ENCODE results near the gene NTNG2. TPM values are rescaled to one million over a fixed set of nuclear protein-coding genes. Genes with fewer than 3 reads are reported as not detected.

NTNG2 gene
- total and polyA plus RNA-seq, 8 donors: under 0.01 to 8.1 (median 0.31) TPM; not detected in 1

DNA sequence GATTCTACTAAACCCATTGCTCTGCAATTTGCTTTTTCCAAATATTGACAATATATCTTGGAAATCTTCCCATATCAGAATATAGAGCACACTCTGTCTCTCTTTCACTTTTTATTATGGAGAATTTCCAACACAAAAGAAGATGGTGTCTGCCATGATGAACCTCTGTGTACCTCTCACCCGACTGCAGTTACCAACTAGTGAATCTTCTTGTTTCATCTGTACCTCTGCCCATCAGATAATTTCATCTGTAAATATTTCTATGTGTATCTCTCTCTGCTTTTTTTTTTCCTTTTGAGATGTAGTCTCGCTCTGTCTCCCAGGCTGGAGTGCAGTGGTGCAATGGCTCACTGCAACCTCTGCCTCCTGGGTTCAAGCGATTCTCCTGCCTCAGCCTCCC, 62.8 kb downstream of the NTNG2 start:
- Histone ChIP-seq H3K4me1 (no peaks in the 10 kb centered on the region), H3K9me3 (no peaks in the 10 kb centered on the region), H3K4me3 (no peak overlapping the region), H3K27ac (no peak overlapping the region), H3K36me3 (no peaks in the 10 kb centered on the region), H3K27me3 (peaks cover 0 to 60% (median 5%) of the 10 kb centered on the region in 3 donors)
- TF ChIP-seq POLR2AphosphoS5 (IDR thresholded peaks at IDR 0.05) (no peak), POLR2A (IDR thresholded peaks at IDR 0.05) (no peak), EP300 (IDR thresholded peaks at IDR 0.05) (no peak), CTCF (IDR thresholded peaks at IDR 0.05) (no peak)
- 70 to 79% (median 73%) methylated on average over 3 of the region's 3 CpGs for WGBS, 5 donors
- DNase-seq: no peak
- intact Hi-C loops (cut with DNase I; ENCODE audit: low total_unique reads): no loop called here

- H3K27me3 ChIP-seq: peaks cover 0 to 73% (median 21%) of the 10 kb centered on the region in 3 donors
- TF ChIP-seq EP300 (IDR thresholded peaks at IDR 0.05): no peak
- no peak for TF ChIP-seq POLR2A (IDR thresholded peaks at IDR 0.05)
- no peaks in the 10 kb centered on the region for H3K9me3 ChIP-seq
- H3K36me3 ChIP-seq: no peaks in the 10 kb centered on the region
- intact Hi-C loops (cut with DNase I; ENCODE audit: low total_unique reads): no loop called here
- WGBS, 5 donors: 81 to 85% (median 83%) methylated on average over 27 to 34 of the region's 34 CpGs
- H3K27ac ChIP-seq: no peak overlapping the region
- DNase-seq: no peak
- H3K4me1 ChIP-seq: no peaks in the 10 kb centered on the region
- no peak overlapping the region for H3K4me3 ChIP-seq
Measured at GRCh38 chr9:132226571-132227430, 64.9 kb downstream of the NTNG2 start.

DNA sequence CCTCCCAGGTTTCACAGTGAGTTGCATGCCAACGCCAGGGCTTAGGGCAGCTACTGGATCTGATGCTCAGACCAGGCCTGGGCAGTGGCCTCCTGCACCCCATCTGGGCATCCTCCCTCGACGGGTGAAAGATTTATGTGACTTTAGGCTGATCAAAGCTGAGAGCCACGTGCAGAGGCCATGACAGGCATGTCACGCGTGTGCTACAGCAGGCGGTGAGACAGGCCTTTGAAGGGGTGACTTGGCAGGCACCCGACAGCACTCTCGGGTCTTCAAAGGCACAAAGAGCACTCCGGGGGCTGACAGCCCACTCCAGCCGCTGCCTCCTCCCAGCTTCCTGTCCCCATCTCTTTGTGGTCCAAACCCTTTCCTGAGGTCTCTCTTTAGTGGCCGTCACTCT, 66.2 kb downstream of the NTNG2 start:
- Histone ChIP-seq H3K4me1 (no peaks in the 10 kb centered on the region), H3K4me3 (no peak overlapping the region), H3K27ac (no peak overlapping the region), H3K9me3 (no peaks in the 10 kb centered on the region), H3K36me3 (no peaks in the 10 kb centered on the region), H3K27me3 (peaks cover 0 to 74% (median 16%) of the 10 kb centered on the region in 3 donors)
- no peak for TF ChIP-seq POLR2AphosphoS5 (IDR thresholded peaks at IDR 0.05)
- TF ChIP-seq POLR2A (IDR thresholded peaks at IDR 0.05): no peak
- no peak for TF ChIP-seq CTCF (IDR thresholded peaks at IDR 0.05)
- no peak for TF ChIP-seq EP300 (IDR thresholded peaks at IDR 0.05)
- 51 to 67% (median 65%) methylated on average over 11 to 12 of the region's 12 CpGs for WGBS, 5 donors
- intact Hi-C loops (cut with DNase I; ENCODE audit: low total_unique reads): no loop called here
- no peak for DNase-seq

DNA sequence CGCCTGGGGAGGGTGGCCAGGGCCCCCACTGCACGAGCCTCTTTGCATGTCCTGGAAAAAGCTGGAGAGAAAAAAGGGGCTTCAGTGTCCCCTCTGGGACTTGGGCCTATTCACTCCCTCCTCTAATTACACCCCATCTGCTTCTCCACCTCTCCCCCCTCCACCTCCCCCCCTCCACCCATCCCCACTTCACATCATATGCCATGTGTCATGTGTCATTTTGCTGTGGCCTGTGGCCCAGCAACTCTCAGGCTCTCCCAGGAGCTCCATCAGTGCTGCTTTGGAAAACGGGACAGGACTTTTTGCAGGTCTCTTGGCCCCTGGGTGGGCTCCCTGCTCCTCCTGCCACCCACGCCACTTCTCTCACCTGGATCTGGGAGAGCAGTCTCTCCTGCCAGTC, 68.7 kb downstream of the NTNG2 start:
- no peaks in the 10 kb centered on the region for H3K9me3 ChIP-seq
- WGBS, 5 donors: 67 to 81% (median 73%) methylated on average over 2 to 4 of the region's 4 CpGs
- intact Hi-C loops (cut with DNase I; ENCODE audit: low total_unique reads): loop anchor here (5.0 kb wide), 1 partner anchor 63 kb away; no protein-coding TSS in a partner anchor
- H3K27me3 ChIP-seq: peaks cover 0 to 77% (median 18%) of the 10 kb centered on the region in 3 donors
- no peaks in the 10 kb centered on the region for H3K4me1 ChIP-seq
- H3K36me3 ChIP-seq: no peaks in the 10 kb centered on the region
- H3K4me3 ChIP-seq: no peak overlapping the region
- no peak for TF ChIP-seq EP300 (IDR thresholded peaks at IDR 0.05)
- H3K27ac ChIP-seq: no peak overlapping the region
- DNase-seq: no peak

DNA sequence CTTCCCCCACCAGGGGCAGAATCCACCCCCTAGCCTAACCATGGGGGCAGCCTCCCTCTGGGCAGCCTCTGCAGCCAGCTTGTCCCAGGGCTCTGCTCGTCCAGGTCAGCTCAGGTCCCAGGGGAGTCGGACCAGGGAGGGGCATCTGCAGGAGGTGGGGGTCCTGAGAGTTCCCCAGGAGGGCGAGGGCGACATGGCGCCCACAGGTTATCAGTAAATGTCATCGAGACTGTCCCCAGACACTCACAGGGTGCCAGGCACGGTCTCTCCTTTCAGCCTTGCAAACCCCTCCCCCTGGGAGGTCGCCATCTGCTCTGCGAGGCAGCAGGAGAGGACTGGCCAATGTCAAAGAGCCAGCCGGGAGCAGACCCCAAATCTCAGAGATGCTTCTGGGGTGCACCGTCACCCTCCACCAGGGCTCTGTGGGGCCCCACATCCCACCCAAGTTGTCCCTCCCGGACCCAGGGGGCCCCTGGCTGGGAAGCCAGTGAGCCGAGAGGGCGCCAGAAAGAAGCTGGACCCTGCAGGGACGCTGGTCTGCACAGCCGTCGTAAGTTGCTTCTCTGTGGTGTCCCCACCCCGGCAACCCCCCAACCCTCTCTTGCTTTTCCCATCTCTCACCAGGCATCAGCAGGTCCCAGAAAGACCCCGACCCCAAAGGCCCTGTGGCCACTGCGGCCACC, 69.3 kb downstream of the NTNG2 start:
- peaks cover 0 to 2% (median 2%) of the 10 kb centered on the region in 4 donors for H3K4me1 ChIP-seq
- intact Hi-C loops (cut with DNase I; ENCODE audit: low total_unique reads): loop anchor here (5.0 kb wide), 1 partner anchor 64 kb away; no protein-coding TSS in a partner anchor
- peaks cover 0 to 81% (median 19%) of the 10 kb centered on the region in 3 donors for H3K27me3 ChIP-seq
- WGBS, 5 donors: 56 to 79% (median 69%) methylated on average over 9 to 20 of the region's 20 CpGs
- no peak for DNase-seq
- TF ChIP-seq POLR2AphosphoS5 (IDR thresholded peaks at IDR 0.05) (no peak), CTCF (IDR thresholded peaks at IDR 0.05) (no peak), POLR2A (IDR thresholded peaks at IDR 0.05) (no peak), EP300 (IDR thresholded peaks at IDR 0.05) (no peak)
- no peaks in the 10 kb centered on the region for H3K9me3 ChIP-seq
- no peaks in the 10 kb centered on the region for H3K36me3 ChIP-seq
- no peak overlapping the region for H3K4me3 ChIP-seq
- no peak overlapping the region for H3K27ac ChIP-seq

Measured in stomach (tissue), 9 donors.